ENCODE data around the gene HFM1. TPM values are rescaled to one million over a fixed set of nuclear protein-coding genes. Genes with fewer than 3 reads are reported as not detected.

Gene HFM1
- polyA plus RNA-seq, 1 of the 3 experiments (the other 2 are of a cell fraction) = 0.10 TPM

DNA sequence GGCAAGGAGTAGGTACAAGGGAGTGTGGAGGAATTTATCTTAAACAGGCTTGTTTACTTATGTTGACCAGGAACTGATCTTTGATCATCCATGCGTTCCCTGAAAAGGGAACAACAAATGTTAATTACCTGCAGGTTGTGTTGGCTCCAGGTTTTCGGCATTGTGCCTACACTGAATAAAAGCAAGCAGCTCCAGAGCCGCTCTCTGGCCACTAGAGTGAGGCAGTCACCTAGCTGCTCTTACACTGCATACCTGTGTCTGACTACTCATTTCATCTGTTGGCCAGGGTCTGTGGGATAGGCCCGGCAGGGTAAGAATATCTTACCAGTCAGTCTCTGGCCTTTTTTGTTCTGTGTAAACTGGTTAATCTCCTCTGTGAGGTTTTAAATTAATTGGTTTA is 183.6 kb downstream of the HFM1 start (continued):
- no peak for TF ChIP-seq CHD2 (IDR thresholded peaks at IDR 0.05; ENCODE audit: low read length, partially characterized antibody)

DNA sequence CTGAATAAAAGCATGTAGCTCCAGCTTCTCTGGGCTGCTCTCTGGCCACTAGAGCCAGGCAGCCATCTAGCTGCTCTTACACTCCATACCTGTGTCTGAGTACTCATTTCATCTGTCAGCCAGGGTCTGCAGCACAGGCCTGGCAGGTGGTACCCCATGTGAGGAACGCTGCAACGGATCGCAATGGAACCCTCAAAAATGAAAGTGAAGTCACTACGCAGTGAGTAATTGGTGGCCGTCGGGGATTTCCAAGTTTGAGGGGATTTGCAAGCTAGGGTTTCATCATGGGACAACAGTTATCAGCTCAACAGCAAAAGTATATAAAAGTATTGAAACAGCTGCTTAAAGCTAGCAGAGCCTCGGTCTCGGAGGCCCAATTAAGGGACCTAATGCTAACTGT is 186.7 kb downstream of the HFM1 start:
- H3F3A ChIP-seq (replicated peaks; ENCODE audit: insufficient read depth) = no peaks in the 10 kb centered on the region
- no peaks in the 10 kb centered on the region for H3K9me2 ChIP-seq
- POLR2A ChIA-PET = no interaction called here
- H3K9me3 ChIP-seq = no peaks in the 10 kb centered on the region
- H3K4me3 ChIP-seq (ENCODE audit: low read depth in 2 of 2, low read length in 1 of 2) = no peak overlapping the region; a peak in 1 of 4 replicates
- 11% methylated on average over 8 of the region's 8 CpGs for WGBS (ENCODE audit: low lambda C conversion rate)
- no peak for TF ChIP-seq POLR2AphosphoS5 (IDR thresholded peaks at IDR 0.05; ENCODE audit: low read depth, low read length)
- TF ChIP-seq NRF1 (IDR thresholded peaks at IDR 0.05; ENCODE audit: low read depth, low read length) = no peak
- TF ChIP-seq, protein P1, sequence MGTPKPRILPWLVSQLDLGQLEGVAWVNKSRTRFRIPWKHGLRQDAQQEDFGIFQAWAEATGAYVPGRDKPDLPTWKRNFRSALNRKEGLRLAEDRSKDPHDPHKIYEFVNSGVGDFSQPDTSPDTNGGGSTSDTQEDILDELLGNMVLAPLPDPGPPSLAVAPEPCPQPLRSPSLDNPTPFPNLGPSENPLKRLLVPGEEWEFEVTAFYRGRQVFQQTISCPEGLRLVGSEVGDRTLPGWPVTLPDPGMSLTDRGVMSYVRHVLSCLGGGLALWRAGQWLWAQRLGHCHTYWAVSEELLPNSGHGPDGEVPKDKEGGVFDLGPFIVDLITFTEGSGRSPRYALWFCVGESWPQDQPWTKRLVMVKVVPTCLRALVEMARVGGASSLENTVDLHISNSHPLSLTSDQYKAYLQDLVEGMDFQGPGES (IDR thresholded peaks at IDR 0.05; ENCODE audit: low read depth, low read length) = no peak
- no peak for TF ChIP-seq SIN3A (IDR thresholded peaks at IDR 0.05; ENCODE audit: borderline replicate concordance, low read depth, low read length)
- TF ChIP-seq FOXM1 (IDR thresholded peaks at IDR 0.05; ENCODE audit: low read depth) = no peak
- TF ChIP-seq CHD2 (IDR thresholded peaks at IDR 0.05; ENCODE audit: low read length, partially characterized antibody) = no peak
- no peak for TF ChIP-seq SMC3 (IDR thresholded peaks at IDR 0.05; ENCODE audit: low read depth, low read length)
- no peak for TF ChIP-seq FOXJ3 (CRISPR knock-in tag; IDR thresholded peaks at IDR 0.05)
- TF ChIP-seq, protein P2, sequence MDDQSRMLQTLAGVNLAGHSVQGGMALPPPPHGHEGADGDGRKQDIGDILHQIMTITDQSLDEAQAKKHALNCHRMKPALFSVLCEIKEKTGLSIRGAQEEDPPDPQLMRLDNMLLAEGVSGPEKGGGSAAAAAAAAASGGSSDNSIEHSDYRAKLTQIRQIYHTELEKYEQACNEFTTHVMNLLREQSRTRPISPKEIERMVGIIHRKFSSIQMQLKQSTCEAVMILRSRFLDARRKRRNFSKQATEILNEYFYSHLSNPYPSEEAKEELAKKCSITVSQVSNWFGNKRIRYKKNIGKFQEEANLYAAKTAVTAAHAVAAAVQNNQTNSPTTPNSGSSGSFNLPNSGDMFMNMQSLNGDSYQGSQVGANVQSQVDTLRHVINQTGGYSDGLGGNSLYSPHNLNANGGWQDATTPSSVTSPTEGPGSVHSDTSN (IDR thresholded peaks at IDR 0.05) = no peak
- TF ChIP-seq RAD21 (IDR thresholded peaks at IDR 0.05; ENCODE audit: low read length) = no peak
- no peak for TF ChIP-seq YY1 (IDR thresholded peaks at IDR 0.05; ENCODE audit: low read depth)
- TF ChIP-seq GABPA (IDR thresholded peaks at IDR 0.05; ENCODE audit: low read depth) = no peak
- TF ChIP-seq MXI1 (IDR thresholded peaks at IDR 0.05; ENCODE audit: low read depth, low read length) = no peak
- TF ChIP-seq, protein P3, sequence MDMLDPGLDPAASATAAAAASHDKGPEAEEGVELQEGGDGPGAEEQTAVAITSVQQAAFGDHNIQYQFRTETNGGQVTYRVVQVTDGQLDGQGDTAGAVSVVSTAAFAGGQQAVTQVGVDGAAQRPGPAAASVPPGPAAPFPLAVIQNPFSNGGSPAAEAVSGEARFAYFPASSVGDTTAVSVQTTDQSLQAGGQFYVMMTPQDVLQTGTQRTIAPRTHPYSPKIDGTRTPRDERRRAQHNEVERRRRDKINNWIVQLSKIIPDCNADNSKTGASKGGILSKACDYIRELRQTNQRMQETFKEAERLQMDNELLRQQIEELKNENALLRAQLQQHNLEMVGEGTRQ (IDR thresholded peaks at IDR 0.05; ENCODE audit: borderline replicate concordance, low read depth, low read length) = no peak
- TF ChIP-seq GATA2 (CRISPR knock-in tag; IDR thresholded peaks at IDR 0.05) = no peak
- TF ChIP-seq, protein P4, sequence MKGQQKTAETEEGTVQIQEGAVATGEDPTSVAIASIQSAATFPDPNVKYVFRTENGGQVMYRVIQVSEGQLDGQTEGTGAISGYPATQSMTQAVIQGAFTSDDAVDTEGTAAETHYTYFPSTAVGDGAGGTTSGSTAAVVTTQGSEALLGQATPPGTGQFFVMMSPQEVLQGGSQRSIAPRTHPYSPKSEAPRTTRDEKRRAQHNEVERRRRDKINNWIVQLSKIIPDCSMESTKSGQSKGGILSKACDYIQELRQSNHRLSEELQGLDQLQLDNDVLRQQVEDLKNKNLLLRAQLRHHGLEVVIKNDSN (IDR thresholded peaks at IDR 0.05; ENCODE audit: borderline replicate concordance, low read depth) = no peak
- TF ChIP-seq, protein P5, sequence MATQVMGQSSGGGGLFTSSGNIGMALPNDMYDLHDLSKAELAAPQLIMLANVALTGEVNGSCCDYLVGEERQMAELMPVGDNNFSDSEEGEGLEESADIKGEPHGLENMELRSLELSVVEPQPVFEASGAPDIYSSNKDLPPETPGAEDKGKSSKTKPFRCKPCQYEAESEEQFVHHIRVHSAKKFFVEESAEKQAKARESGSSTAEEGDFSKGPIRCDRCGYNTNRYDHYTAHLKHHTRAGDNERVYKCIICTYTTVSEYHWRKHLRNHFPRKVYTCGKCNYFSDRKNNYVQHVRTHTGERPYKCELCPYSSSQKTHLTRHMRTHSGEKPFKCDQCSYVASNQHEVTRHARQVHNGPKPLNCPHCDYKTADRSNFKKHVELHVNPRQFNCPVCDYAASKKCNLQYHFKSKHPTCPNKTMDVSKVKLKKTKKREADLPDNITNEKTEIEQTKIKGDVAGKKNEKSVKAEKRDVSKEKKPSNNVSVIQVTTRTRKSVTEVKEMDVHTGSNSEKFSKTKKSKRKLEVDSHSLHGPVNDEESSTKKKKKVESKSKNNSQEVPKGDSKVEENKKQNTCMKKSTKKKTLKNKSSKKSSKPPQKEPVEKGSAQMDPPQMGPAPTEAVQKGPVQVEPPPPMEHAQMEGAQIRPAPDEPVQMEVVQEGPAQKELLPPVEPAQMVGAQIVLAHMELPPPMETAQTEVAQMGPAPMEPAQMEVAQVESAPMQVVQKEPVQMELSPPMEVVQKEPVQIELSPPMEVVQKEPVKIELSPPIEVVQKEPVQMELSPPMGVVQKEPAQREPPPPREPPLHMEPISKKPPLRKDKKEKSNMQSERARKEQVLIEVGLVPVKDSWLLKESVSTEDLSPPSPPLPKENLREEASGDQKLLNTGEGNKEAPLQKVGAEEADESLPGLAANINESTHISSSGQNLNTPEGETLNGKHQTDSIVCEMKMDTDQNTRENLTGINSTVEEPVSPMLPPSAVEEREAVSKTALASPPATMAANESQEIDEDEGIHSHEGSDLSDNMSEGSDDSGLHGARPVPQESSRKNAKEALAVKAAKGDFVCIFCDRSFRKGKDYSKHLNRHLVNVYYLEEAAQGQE (IDR thresholded peaks at IDR 0.05; ENCODE audit: low read depth, low read length) = no peak
- no peak for TF ChIP-seq TAF1 (IDR thresholded peaks at IDR 0.05; ENCODE audit: borderline replicate concordance, low read depth, low read length)
- TF ChIP-seq EZH2phosphoT487 (IDR thresholded peaks at IDR 0.05; ENCODE audit: borderline replicate concordance, low read depth) = no peak
- H3K79me2 ChIP-seq (ENCODE audit: insufficient read depth) = no peaks in the 10 kb centered on the region
- no peaks in the 10 kb centered on the region for H4K20me1 ChIP-seq (ENCODE audit: insufficient read depth)
- no peak for DNase-seq
- H3K36me3 ChIP-seq (replicated peaks in 1 of 2; ENCODE audit: control insufficient read depth in 1 of 2, insufficient read depth in 2 of 2, low read length in 1 of 2) = no peaks in the 10 kb centered on the region
- no peak overlapping the region for H3K27ac ChIP-seq (ENCODE audit: low read depth in 2 of 2, low read length in 1 of 2)
- no peaks in the 10 kb centered on the region for H3K27me3 ChIP-seq (ENCODE audit: insufficient read depth)
- H3K4me2 ChIP-seq = peak overlapping the region; percentile 24; the same call in 1 of the 2 replicates
- CTCF ChIA-PET = interaction anchor here (0.8 to 0.9 kb wide), 2 partner anchors 51 to 52 kb away, joined by 3 read pairs; no protein-coding TSS in a partner anchor
- no peak overlapping the region for H2AFZ ChIP-seq (ENCODE audit: low read depth)
- no peak overlapping the region for H3K9ac ChIP-seq
- H3K4me1 ChIP-seq (ENCODE audit: control insufficient read depth in 1 of 2, insufficient read depth in 2 of 2, low read depth in 1 of 2, low read length in 1 of 2) = no peaks in the 10 kb centered on the region
